K562 (cell line): ENCODE data around the gene ZNF358. TPM values are rescaled to one million over a fixed set of nuclear protein-coding genes. Genes with fewer than 3 reads are reported as not detected.

Experiments used
- ATAC-seq: fragments of 200-7000 bp; cut with Tn5 transposase; 3 replicates; pipeline ENCODE4 v1.9.1; 2020; ENCODE audit warnings: moderate library complexity
- BruUV-seq: library from RNA; stranded (reverse); fragments of 400-500 nt; replicated peaks from 2 replicates; lab custom pipeline; 2021; lab: Mats Ljungman, UMichigan
- CTCF ChIA-PET: fragments of 300-600 bp; formaldehyde crosslinking; extraction: SDS; loops from one replicate; lab custom pipeline; 2021; ENCODE audit warnings: low intra/inter-chr PET ratio; lab: Yijun Ruan, JAX
- POLR2A ChIA-PET: fragments of 300-600, 350-650 bp; sonication (Branson Sonifier 250); formaldehyde crosslinking; extraction: SDS; loops from one replicate; lab custom pipeline; 2021; ENCODE audit warnings: antibody characterized with exemption, inconsistent platforms; lab: Yijun Ruan, JAX
- DNase-seq, 4 experiments: peaks; one replicate each; pipeline versions ENCODE4 v3.0.0 to v3.0.0-alpha.2; 2011 to 2018; ENCODE audit warnings: low spot score in 3 of 4, mixed read lengths in 3 of 4; ENCODE audit errors: extremely low read depth in 1 of 4
- FAIRE-seq: peaks from 2 replicates; lab custom pipeline; 2011; peaks lifted over from hg19 to GRCh38; lab: Jason Lieb, UNC
- H2AFZ ChIP-seq: 2 replicates; pipeline ENCODE4 v1.6.0; 2011; ENCODE audit warnings: low read depth, low read length, control low read depth, inconsistent platforms
- H3K27ac ChIP-seq: fragments of 200-600 bp; 3 replicates; pipeline ENCODE4 v1.8.0; 2011; ENCODE audit warnings: low read depth, mild to moderate bottlenecking, control low read depth, inconsistent platforms, low read length, moderate library complexity, mixed read lengths; ENCODE audit errors: extremely low read depth
- H3K27me3 ChIP-seq, 2 experiments: fragments of 300-600 bp in 1 of 2; 2 replicates in 1 of 2; 3 replicates in 1 of 2; pipeline versions ENCODE4 v1.6.0 to v1.8.0; 2011; ENCODE audit warnings: inconsistent platforms in 2 of 2, low read length in 2 of 2, mild to moderate bottlenecking in 1 of 2, mixed read lengths in 1 of 2, moderate library complexity in 1 of 2; ENCODE audit not compliant: control insufficient read depth in 2 of 2, insufficient read depth in 2 of 2
- H3K36me3 ChIP-seq: fragments of 300-600 bp; 3 replicates; pipeline ENCODE4 v1.8.0; 2011; ENCODE audit warnings: mild to moderate bottlenecking, low read length, inconsistent platforms; ENCODE audit not compliant: control insufficient read depth, insufficient read depth
- H3K4me1 ChIP-seq, 2 experiments: fragments of 200-600 bp in 1 of 2; replicated peaks in 1 of 2; 2 replicates in 1 of 2; 3 replicates in 1 of 2; pipeline versions ENCODE4 v1.5.1 to v1.8.0; 2011; ENCODE audit warnings: inconsistent platforms in 2 of 2, low read length in 2 of 2, mild to moderate bottlenecking in 1 of 2, mixed read lengths in 1 of 2, moderate library complexity in 1 of 2; ENCODE audit not compliant: control insufficient read depth in 2 of 2, insufficient read depth in 2 of 2
- H3K4me2 ChIP-seq: 2 replicates; pipeline ENCODE4 v1.6.1; 2011; ENCODE audit warnings: low read length, control low read depth, inconsistent platforms, mixed read lengths; ENCODE audit not compliant: insufficient read depth
- H3K4me3 ChIP-seq: fragments of 200-600 bp; sonication (generic), shearing (Covaris generic); 2 replicates; pipeline ENCODE4 v1.5.1; 2016; ENCODE audit warnings: control low read depth, inconsistent platforms
- H3K79me2 ChIP-seq: fragments of 200-600 bp; 3 replicates; pipeline ENCODE4 v1.8.0; 2011; ENCODE audit warnings: low read length, inconsistent platforms; ENCODE audit not compliant: control insufficient read depth, insufficient read depth
- H3K9ac ChIP-seq, 2 experiments: 2 replicates each; pipeline versions ENCODE4 v1.6.0 to v1.6.1; 2011; ENCODE audit warnings: low read depth in 2 of 2, low read length in 2 of 2, control low read depth in 1 of 2, inconsistent platforms in 1 of 2, mild to moderate bottlenecking in 1 of 2, mixed read lengths in 1 of 2; ENCODE audit not compliant: insufficient read depth in 1 of 2
- H3K9me1 ChIP-seq: one replicate; pipeline ENCODE4 v1.6.0; 2011; ENCODE audit warnings: inconsistent platforms, mild to moderate bottlenecking, low read length, moderate library complexity; ENCODE audit not compliant: control insufficient read depth, insufficient read depth
- H3K9me3 ChIP-seq: replicated peaks from 2 replicates; pipeline ENCODE4 v1.5.1; 2011; ENCODE audit warnings: low read depth, low read length, inconsistent platforms; ENCODE audit not compliant: control insufficient read depth, insufficient read depth
- H4K20me1 ChIP-seq: replicated peaks from 2 replicates; pipeline ENCODE4 v1.6.1; 2011; ENCODE audit warnings: low read length, inconsistent platforms, mixed read lengths; ENCODE audit not compliant: control insufficient read depth, insufficient read depth
- BRD4 ChIP-seq: fragments of 200-600 bp; sonication (generic); IDR thresholded peaks from 2 replicates; pipeline ENCODE4 v1.6.1; 2017; ENCODE audit warnings: inconsistent platforms
- RB1 ChIP-seq: fragments of 450-650 bp; IDR thresholded peaks from 2 replicates; pipeline ENCODE4 v1.6.1; 2017; ENCODE audit warnings: low read depth, mild to moderate bottlenecking
- RFX1 ChIP-seq: fragments of 450-650 bp; IDR thresholded peaks from 2 replicates; pipeline ENCODE4 v1.6.1; 2016; ENCODE audit warnings: mild to moderate bottlenecking, moderate library complexity
- ZBTB33 ChIP-seq: sonication (generic); formaldehyde crosslinking; IDR thresholded peaks from 2 replicates; pipeline ENCODE4 v1.8.1; 2023; ENCODE audit warnings: mild to moderate bottlenecking, missing genetic modification reagents
- ZNF146 ChIP-seq: IDR thresholded peaks from one replicate; pipeline ENCODE4 v1.6.1; 2018; ENCODE audit warnings: missing compliant biosample characterization; ENCODE audit not compliant: unreplicated experiment
- WGBS: fragments of 100-300 bp; shearing (Covaris generic); methylation state at CpG from one replicate; pipeline ENCODE4 v1.1.6; 2016; ENCODE audit warnings: low coverage, mixed read lengths; ENCODE audit not compliant: insufficient coverage; ENCODE audit errors: missing lambda C conversion rate; 5-methylcytosine and 5-hydroxymethylcytosine counted together
- in situ Hi-C: fragments of 300-500 bp; cut with MboI; formaldehyde crosslinking; loops from 4 replicates; pipeline ENCODE4 v1.15.0; 2018; ENCODE audit warnings: inconsistent platforms, mixed read lengths
- intact Hi-C: fragments of 100-400 bp; cut with micrococcal nuclease; formaldehyde crosslinking; loops from 2 replicates; pipeline ENCODE4 v1.14.2; 2022
- polyA plus RNA-seq, 8 experiments: library from polyadenylated mRNA; depleted of rRNA in 4 of 8; stranded (reverse) in 5 of 8; unstranded in 3 of 8; fragments of >200 nt; fragmentation: Nextera tagmentation in 2 of 8; fragmentation: Illumina TruSeq in 1 of 8; extraction: Ambion mirVana in 2 of 8; extraction: Trizol in 1 of 8; gene quantifications; 2 replicates each; pipeline versions ENCODE4 v1.2.1 to v1.2.3, GENCODE V29; 2011 to 2014; ENCODE audit warnings: inconsistent platforms in 1 of 8, missing spikeins in 1 of 8
- total RNA-seq, 7 experiments: library from RNA; depleted of rRNA in 6 of 7; stranded (reverse); fragments of >200 nt in 6 of 7; fragmentation: Illumina TruSeq in 2 of 7; extraction: Trizol in 2 of 7; gene quantifications; 2 replicates each; pipeline versions ENCODE4 v1.2.1 to v1.2.3, GENCODE V29; 2011 to 2021; ENCODE audit warnings: low replicate concordance in 1 of 7

Gene ZNF358
- total and polyA plus RNA-seq, 9 of the 15 experiments (the other 6 are each of a cell fraction or from before 2014, with no cell fraction given) = 0.04 to 17.2 (median 4.9) TPM

- BruUV-seq = no TSS peak
- intact Hi-C loops (no loop called here), in situ Hi-C loops (no loop called here)
- 96% methylated on average over 46 of the region's 86 CpGs for WGBS
- Histone ChIP-seq H3K9ac (no peak overlapping the region), H3K27me3 (no peaks in the 10 kb centered on the region), H4K20me1 (no peaks in the 10 kb centered on the region), H3K9me1 (peaks cover 3% of the 10 kb centered on the region), H3K79me2 (no peaks in the 10 kb centered on the region), H3K36me3 (peaks cover 10% of the 10 kb centered on the region; the same call in 2 of the 3 replicates), H3K4me1 (peaks cover 0 to 6% of the 10 kb centered on the region in 2 experiments; a peak in 1 of 5 replicates), H3K4me2 (no peak overlapping the region), H3K27ac (no peak overlapping the region), H3K9me3 (no peaks in the 10 kb centered on the region), H2AFZ (no peak overlapping the region), H3K4me3 (no peak overlapping the region)
- FAIRE-seq = no peak
- ChIA-PET CTCF (no interaction called here), POLR2A (interaction anchor here (1.0 kb wide), 1 partner anchor 8 kb away, joined by 3 read pairs; no protein-coding TSS in a partner anchor)
- DNase-seq = no peak
- no peak for ATAC-seq
- TF ChIP-seq RB1 (no peak), ZNF146 (no peak), BRD4 (no peak), ZBTB33 (peak; percentile 49; the same call in 1 of the 2 replicates), RFX1 (no peak)
Observed at GRCh38 chr19:7467009-7467989, 48.6 kb upstream of the ZNF358 start.
